ENCODE measurements around the gene RPS6KB2.

DNA sequence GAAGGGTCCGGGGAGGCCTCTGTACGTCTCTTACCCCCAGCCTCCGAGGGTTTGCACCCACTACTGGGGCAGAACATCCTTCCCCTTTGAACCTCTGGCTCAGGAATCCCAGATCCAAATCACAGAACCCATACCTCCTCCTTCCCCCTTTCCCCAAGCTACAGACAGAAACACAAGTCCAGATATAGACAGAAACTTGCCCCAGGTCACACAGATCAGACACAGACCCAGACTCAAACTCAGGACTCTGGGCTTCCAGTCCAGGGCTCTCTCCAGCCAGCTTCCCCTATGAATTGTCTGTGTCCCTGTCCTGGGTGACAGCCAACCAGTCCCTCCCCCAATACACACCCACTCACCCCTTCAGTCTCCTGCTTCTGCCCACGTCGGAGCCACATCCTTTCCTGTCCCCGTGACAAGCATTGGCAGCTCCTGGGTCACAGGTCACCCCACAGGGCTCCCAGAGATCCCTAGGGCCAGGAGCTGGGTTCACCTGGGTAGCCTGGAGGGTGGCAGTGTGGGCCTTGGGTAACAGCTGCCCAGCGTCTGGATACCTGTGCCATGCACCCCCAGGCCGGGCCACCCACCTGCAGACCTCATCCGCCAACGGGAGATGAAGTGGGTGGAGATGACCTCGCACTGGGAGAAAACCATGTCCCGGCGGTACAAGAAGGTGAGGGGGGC is 23.6 kb upstream of the RPS6KB2 start:
- TF ChIP-seq, protein P1, sequence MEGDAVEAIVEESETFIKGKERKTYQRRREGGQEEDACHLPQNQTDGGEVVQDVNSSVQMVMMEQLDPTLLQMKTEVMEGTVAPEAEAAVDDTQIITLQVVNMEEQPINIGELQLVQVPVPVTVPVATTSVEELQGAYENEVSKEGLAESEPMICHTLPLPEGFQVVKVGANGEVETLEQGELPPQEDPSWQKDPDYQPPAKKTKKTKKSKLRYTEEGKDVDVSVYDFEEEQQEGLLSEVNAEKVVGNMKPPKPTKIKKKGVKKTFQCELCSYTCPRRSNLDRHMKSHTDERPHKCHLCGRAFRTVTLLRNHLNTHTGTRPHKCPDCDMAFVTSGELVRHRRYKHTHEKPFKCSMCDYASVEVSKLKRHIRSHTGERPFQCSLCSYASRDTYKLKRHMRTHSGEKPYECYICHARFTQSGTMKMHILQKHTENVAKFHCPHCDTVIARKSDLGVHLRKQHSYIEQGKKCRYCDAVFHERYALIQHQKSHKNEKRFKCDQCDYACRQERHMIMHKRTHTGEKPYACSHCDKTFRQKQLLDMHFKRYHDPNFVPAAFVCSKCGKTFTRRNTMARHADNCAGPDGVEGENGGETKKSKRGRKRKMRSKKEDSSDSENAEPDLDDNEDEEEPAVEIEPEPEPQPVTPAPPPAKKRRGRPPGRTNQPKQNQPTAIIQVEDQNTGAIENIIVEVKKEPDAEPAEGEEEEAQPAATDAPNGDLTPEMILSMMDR (conservative IDR thresholded peaks at IDR 0.05; ENCODE audit: low read depth, low read length), result no peak
- TF ChIP-seq EZH2 (IDR thresholded peaks at IDR 0.05; ENCODE audit: borderline replicate concordance, low read depth, low read length, poor library complexity, severe bottlenecking), result no peak
